CD4-positive, alpha-beta T cell treated with Interleukin-2 at 100 ng/mL for 4 hours (primary cell): ENCODE data around the gene GMCL1.
"Not testable (repeated sequence)": the region's sequence is repeated elsewhere in the genome, so short reads cannot be mapped to it uniquely, and the experiment has no call there.

Experiments
- DNase-seq: peaks from one replicate; pipeline ENCODE4 v3.0.0-alpha.2; 2020; ENCODE audit warnings: low spot score

The GMCL1 gene

DNA sequence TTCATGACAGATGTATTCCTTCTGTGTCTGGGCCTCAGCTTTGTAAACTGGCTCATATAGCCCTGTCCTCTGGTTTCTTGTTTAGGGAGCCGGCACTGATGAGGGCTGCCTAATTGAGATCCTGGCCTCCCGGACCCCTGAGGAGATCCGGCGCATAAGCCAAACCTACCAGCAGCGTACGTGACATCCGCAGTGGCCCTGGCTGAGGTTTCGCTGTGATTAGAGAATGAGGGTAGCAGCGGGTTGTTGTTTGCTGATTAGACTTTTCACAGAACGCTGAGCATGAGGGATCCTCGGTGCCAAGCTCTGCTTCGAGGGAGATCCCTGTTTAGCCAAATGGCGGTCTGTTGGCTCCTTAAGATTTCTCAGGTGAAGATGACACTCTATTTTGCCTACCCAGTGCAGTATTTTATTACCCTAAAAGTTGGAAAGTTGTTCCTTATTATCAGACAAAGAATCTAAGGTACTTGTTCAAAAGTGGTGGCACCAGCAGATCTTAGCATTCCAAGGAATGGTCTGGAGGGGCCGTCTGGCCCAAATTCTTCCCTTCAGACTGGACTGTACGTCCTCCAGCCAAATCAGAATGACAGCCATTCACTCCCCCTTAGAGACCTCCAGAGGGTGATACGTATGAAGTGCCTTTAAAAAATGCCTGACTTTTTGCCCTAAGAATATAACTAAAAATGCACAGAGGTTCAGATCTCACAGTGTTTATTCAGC, 21.5 kb upstream of the GMCL1 start:
- DNase-seq: no peak

DNA sequence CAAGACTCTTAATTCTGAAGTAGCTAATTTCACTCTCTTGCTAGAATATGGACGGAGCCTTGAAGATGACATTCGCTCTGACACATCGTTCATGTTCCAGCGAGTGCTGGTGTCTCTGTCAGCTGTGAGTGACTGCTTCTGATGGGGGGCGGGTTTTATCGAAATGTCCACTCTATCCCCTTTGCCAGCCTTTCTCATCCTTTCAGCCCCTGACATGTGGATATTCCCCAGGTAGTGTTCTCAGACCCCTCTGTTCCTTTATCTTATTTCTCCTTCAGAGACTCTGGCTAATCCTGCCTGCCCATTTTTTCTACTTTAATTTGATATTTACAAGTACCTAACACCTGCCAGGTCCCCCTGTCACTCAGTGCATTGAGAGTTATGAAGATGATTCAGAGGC, 18.9 kb upstream of the GMCL1 start:
- DNase-seq: no peak

DNA sequence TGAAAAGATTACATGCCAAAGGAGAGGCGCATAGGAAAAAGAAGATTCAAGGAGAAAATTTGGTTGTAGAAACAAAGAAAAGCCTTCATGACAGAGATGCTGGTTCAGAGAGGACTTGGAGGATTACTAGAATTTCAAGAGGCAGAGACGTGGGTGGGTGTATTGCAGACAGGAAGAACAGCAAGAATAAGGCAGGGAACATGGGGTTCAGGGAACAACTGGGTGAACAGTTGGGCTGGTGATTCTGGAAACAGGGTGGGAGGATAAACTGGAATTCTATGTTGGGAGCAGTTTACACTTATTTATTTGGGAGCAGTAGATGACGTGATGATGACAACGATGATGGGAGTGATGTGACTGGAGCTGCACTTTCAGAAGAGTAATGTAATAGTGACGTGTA, 18.4 kb upstream of the GMCL1 start:
- no peak for DNase-seq

DNA sequence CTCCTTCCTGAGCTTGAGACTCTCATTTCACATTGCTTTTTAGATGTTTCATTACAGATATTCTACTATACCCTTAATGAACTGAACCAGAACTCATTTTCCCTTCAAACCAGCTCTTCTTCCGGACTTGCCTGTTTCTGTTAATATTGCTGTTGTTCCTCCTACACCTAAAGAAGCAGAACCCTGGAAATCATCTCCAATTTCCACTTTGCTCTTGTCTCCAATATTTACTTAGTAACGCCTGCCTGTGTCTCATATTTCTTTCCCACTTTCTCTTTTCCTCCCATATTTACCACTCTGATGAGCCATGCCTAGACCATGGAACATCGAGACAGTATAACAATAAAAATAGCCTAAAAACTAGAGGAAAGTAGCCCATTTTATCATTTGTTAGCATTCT, 17.9 kb upstream of the GMCL1 start:
- DNase-seq: no peak

DNA sequence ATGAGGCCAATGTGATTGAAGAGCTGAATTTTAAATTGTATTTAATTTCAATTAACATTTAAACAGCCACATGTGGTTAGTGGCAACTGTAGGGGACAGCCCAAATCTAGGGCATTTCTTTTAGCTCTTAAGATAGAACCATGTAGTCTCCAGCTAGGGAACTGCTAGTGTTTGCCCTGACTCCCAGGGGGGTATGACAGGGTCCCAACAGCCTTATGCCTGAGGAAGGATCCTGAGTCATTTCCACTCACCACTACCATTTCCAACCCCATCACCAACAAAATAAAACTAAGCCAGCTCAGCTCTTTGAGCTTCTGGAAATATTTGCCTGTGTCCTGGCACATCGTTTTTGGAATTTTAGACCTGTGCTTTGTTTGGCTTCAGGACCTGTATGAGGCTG, 13.7 kb upstream of the GMCL1 start:
- no peak for DNase-seq

DNA sequence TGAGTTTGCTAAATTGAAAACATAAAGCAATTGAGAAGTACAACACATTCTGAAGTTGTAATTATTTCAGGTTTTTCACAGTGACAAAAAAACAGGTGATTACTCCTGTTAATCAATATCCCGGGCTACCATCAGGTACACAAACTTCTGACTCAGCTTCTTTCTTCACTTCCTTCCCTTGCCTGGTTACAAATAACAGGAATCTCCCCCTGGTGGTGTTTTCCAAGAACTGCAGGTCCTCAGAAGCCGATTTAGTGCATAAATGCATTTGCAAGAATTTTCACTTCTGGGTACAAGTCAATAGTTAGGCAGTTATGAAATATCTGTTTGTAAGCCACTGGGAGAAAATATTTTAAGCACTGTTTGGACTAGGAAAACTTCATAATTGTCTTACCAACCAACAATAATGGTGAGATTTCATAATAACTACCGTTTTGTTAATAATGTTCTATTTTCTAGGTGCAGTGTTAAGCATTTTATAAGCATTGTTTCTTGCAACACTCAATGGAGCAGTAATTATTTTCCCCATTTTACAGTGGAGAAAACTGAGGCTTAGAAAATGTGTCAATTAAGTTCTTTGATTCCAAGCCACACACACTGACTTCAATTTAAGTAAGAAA, 12.4 kb upstream of the GMCL1 start:
- DNase-seq: peak; percentile 90

DNA sequence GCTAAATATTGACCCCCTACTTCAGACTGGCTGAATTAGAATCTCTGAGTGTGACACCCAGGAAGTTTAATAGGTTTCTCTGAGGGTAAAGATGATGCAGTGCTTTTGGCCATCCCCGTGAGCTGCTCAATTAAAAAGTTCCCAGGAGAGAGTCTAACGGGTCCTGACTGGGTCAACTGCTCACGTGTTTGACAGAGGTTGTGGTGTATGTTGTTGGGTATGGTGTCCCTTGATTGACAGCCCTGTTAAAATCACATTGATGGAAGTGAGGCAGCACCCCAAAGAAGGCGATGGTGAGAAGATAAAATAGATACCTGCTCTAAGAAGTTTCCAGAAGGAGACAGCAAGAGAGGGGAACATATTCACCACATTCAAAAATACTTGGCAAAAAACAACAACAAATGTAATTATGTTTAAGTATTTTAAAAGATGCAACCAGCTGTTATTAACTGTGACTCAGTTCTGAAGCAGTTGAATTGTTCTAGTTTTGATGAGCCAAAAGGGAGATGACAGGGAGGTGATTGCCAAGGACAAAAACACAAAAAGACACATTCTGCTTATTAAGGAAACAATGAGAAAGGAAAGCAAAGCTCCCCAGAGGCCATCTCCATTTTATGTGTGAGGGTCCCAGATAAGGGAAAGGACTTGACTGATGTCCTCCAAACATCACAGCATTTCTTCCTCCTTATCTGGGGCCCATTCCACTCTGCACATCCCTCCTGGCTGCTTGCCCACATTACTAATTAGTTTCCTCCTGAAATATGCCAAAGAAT, 11.5 kb upstream of the GMCL1 start:
- no peak for DNase-seq

DNA sequence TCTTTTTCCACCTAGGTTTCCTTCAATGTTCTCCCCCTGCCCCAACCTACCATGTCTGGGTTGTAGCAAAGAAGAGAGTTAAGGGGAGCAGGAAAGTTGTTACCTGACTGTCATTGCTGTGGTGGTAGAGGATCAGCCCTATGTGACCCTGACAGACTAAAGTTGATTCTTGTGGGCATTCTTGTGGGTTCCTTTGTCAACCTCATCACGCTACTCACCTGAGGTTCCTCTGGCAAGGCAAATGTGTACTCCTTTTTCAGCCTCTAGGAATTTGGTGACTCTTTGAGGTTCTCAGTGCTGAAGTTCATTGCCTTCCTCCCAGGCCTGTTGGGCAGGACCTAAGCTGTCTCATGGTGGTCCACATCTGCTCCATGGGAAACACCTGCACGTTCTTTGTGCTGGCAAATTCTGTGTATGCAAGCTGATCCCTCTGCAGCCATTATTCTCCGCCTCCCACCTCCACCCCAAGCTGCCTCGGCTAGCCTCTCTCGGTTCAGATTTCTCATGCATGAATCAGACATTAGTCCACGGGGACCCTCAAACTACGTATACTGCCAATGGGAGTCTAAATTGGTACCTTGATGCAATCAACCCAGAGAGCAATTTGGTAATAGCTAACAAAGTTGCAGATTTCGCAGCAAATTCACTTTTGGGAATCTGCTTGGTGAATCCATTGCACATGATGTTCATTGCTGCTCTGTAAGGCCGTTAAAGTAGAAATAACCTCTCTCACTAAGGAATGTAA, 1.5 kb upstream of the GMCL1 start:
- no peak for DNase-seq

DNA sequence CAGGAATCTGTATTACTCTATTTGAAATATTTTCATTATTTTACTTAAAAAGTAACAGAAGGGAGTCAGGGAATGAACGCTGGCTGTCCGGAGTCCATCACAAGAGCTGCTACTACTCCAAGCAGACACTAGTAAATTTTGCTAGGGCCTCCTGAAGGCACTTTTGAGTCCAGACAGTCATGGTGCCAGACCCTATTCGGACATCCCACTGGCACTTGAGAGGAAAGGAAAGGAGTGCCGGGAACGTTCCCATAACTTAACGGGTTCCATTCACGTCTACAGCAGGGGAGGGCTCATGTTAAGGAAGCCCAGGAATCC, 563 bp upstream of the GMCL1 start:
- no peak for DNase-seq

DNA sequence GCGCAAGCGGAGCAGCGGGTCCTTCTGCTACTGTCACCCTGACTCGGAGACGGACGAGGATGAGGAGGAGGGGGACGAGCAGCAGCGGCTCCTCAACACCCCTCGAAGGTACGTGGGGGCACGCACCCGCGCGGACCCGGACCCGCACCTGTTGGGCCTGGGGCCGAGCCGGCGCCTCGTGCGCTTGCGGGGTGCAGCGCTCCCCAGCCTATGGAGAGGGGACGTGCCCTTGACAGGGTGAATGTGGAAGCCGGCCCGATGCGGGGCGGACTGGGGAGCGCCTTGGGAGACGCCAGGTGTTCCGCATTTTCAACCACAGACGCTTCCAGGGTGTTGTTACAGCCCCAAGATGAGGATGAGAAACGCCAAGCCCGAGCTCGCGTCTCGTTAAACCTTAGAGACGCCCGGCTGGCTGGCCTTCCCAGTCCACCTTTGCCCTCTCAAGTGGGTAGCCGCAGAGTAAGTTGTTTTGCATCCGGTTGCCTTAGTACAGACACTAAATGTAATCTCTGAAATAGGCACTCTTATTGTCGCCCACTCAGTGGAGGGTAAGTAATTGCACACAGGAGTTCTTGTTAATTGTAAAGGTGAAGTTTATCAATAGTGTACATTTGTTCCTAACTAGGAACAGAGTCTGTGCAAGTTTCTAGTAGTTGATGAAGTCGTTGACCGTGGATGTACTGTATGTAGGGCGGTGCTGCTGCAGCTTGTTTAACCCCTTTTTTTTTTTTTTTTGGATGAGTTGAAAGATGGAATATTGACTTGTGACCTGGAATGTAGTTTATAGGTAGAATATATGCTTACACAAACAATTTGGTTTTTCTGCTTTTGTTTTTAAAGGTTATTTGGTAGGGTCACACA, 815 bp downstream of the GMCL1 start:
- peak; percentile 38 for DNase-seq

DNA sequence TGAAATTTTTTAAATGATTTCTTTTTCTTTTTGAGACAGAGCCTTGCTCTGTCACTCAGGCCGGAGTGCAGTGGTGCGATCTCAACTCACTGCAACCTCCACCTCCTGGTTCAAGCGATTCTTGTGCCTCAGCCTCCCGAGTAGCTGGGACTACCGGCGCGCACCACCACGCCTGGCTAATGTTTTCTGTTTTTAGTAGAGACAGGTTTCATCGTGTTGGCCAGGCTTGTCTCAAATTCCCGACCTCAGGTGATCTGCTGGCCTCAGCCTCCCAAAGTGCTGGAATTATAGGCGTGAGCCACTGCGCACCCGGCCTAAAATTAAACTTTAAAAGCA, 1.4 kb downstream of the GMCL1 start:
- not testable (repeated sequence) for DNase-seq

DNA sequence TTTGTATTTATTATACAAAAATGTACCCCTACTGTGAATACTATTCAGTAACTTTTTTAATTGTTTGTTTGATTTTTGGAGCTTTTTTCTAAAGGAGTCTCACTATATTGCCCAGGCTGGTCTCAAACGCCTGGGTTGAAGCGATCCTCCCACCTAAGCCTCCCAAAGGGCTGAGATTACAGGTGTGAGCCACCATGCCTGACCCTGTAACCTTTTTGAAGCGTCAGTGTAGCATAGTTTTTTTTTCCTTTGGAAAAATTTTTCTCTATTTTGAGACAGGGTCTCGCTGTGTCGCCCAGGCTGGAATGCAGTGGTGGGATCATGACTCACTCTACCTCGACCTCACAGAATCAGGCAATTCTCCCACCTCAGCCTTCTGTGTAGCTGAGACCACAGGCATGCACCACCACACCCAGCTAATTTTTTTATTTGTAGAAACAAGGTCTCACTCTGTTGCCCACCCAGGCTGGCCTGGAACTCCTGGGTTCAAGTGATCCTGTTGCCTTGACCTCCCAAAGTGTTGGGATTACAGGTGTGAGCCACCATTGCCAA, 2.0 kb downstream of the GMCL1 start:
- DNase-seq: no peak

DNA sequence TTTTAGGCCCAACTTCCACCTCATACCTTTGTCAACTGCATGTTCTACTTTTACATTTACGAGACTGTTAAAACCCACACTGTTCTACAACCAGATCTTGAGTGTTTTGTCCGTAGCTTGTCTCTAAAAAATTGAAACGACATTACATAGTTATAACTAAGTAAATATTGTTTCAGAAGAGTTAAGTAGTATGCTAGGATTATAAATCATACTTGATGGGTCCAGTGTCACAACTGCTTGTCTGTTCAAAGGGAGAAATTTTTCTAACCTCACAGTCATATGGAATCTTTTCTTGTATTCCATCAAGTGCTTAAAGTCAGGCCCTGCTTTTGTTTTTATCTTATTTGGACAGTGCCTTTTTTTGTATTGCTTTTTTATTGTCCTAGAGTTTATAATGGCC, 4.3 kb downstream of the GMCL1 start:
- DNase-seq: no peak

DNA sequence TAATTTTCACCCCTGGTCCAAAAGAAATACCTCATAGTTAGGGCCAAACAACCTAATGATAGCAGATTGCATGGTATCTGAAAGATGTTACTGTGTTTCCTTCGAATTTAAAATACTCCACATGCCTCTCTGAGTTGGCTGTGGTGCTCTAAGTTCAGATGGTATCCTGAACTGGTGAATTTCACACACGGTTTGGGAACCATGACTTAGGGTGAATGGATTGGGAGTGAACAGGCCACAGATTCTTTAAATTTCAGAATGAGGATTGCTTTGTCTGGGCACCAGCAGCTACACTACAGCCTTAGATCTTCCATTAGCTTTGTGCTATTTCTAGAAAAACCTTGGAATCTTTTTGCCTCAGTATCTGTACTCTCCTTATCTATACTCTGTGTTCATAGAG, 6.2 kb downstream of the GMCL1 start:
- DNase-seq: no peak

DNA sequence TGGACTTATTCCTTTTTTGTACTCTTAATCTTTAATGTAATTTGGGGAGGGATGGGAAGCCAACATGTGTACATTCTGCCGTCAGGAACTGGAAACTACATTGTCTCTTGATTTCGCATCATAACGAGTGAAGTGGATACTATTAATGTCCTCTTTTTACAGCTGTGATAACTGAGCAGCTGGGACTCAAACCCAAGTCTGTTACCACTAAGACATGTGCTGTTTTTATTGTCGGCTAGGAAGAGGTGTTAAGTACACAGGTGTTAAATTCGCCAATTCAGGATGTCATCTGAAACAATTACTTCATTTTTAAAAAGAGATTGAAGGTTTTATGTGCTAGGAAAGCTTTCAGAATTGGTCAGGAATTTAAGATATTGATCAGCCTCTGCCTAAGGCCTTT, 6.9 kb downstream of the GMCL1 start:
- no peak for DNase-seq

DNA sequence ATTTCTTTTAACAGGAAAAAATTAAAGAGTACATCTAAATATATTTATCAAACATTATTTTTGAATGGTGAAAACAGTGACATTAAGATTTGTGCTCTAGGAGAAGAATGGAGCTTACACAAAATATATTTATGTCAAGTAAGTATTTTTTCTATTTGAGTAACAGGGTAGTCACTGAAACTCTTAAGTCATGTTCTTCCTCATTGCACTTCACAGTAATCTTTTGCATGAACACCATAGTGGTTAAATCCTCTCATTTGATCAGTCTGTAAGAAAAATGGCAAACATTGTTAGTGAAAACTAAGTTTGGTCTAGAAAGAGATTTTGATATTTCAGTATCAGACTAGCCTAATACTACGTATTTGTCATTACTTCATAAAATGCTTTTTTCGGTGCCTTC, 8.1 kb downstream of the GMCL1 start:
- no peak for DNase-seq

DNA sequence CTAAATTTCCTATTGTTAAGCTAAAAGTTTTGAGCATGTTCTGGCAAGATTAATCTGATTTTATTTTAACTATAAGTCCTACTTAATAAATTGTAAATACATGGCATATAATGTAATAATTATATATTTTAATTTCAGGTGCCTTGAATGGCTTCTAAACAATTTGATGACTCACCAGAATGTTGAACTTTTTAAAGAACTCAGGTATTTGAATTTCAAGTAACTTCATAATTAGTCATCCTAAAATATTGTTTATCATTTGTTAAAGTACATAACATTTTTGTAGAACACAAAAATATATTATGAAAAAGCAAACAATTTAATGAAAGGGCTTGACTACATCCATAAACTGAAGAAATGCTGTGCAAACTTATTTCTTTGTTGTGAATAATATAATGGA, 14.5 kb downstream of the GMCL1 start:
- no peak for DNase-seq

DNA sequence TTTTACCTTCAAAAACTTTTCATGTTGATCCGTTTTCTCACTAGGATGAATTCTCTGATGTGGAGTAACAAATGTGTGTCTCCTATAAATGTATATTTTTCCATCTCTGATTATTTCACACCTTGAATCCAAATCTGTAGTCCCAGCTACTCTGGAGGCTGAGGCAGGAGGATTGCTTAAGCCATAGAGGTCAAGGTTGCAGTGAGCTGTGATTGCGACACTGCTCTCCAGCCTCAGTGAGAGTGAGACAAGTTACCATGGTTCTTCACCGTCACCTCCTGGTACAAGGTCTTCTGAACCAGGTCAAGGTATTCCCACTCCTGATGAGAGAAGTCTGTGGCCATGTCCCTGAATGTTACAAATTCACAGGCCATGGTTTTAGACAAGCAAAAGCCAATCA, 15.1 kb downstream of the GMCL1 start:
- no peak for DNase-seq

DNA sequence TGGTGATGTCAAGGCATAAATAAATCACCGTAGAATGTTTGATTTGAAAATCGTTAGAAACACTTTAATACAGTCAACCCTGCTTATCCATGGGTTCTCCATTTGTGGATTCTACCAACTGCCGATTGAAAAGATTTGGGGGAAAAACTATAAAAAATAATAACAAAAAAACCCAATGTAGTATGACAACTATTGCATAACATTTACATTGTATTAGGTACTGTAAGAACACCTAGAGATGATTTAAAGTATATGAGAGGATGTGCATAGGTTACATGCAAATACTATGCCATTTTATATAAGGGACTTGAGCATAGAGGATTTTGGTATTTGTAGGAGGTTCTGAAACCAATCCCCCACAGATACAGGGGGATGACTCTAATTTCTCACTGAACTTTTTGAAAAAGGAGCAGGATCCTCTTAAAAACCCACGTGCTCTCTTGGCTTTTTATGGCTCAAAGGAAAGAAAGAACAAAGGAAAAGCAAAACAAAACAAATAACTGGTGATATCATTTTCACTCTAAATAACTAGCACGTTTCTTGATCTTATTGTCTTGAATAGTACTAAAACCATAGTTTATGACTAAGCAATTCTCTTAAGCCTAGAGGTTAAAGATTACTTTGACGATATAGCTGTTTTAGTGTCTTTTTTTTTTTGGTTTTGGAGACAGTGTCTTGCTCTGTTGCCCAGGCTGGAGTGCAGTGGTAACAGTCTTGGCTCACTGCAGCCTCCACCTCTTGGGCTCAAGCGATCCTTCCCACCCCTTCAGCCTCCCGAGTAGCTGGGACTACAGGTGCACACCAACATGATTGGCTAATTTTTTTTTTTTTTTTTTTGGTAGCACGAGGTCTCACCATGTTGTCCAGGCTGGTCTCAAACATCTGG, 17.0 kb downstream of the GMCL1 start:
- no peak for DNase-seq

DNA sequence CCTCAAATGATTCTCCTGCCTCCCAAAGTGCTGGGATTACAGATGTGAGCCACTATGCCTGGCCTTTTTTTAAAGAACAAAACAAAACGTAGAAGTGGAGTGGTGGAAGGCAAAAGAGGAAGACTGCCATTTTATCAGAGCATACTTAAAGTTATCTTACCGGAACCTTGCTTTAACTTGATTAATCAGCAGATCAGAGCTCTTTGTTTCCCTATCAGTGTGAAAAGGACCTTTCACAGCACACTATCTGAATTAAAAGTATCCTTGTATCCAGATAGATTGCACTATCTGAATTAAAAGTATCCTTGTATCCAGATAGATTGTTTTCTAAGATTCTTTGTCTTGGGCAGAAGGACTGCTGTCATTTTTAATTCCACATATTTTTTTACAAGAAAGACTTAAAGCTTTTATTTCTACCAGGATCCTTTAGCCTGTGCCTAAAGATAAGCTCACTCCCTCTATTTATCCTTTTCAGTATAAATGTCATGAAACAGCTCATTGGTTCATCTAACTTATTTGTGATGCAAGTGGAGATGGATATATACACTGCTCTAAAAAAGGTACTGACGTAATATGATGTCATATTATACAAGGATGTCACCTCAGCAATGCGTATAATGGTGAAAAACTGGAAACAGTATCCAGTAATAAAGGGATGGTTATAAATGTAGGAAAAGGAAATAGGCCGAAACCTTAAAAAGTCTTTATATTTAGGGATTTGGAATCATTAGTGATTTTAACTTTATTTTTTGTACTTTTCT, 17.8 kb downstream of the GMCL1 start:
- DNase-seq: no peak
